GM21737 (cell line): ENCODE data around the gene BMP5.

Source experiments
- ATAC-seq: cut with Tn5 transposase; IDR thresholded peaks from one replicate; pipeline ENCODE4 v1.9.1; 2021; ENCODE audit warnings: mild to moderate bottlenecking, moderate library complexity; ENCODE audit not compliant: unreplicated experiment

BMP5 gene

GRCh38 chr6:55729665-55730064, 145.7 kb downstream of the BMP5 start:
- ATAC-seq, result no peak

GRCh38 chr6:55726144-55726543, 149.2 kb downstream of the BMP5 start:
- ATAC-seq, result no peak

GRCh38 chr6:55714831-55715230, 160.6 kb downstream of the BMP5 start:
- no peak for ATAC-seq

- no peak for ATAC-seq
Measured at GRCh38 chr6:55713436-55713835, 162.0 kb downstream of the BMP5 start.

GRCh38 chr6:55708711-55709110, 166.7 kb downstream of the BMP5 start:
- no peak for ATAC-seq

GRCh38 chr6:55705451-55706440, 169.6 kb downstream of the BMP5 start:
- ATAC-seq, result no peak

- no peak for ATAC-seq
Measured at GRCh38 chr6:55704421-55704820, 171.0 kb downstream of the BMP5 start.
